Measurements from ENCODE around the gene EPS8L2.

DNA sequence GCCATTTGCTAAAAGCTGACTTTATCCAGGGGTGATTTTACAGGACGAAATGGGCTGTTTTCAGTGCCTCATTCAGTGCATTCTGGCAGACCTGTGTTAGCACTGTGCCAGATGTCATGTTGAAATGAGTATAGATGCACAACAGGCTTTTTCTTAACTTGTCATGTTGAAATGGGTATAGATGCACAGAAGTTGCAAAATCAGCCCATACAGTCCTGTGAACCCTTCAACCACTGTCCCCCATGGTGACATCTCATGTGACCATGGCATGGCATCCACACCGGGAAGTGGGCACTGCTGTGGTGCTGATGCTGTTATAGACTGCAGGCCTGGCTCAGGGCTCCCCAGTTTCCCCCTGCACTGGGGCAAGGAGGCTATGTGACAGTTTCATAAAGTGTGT, 43.7 kb downstream of the EPS8L2 start:
- TF ChIP-seq, protein P1, sequence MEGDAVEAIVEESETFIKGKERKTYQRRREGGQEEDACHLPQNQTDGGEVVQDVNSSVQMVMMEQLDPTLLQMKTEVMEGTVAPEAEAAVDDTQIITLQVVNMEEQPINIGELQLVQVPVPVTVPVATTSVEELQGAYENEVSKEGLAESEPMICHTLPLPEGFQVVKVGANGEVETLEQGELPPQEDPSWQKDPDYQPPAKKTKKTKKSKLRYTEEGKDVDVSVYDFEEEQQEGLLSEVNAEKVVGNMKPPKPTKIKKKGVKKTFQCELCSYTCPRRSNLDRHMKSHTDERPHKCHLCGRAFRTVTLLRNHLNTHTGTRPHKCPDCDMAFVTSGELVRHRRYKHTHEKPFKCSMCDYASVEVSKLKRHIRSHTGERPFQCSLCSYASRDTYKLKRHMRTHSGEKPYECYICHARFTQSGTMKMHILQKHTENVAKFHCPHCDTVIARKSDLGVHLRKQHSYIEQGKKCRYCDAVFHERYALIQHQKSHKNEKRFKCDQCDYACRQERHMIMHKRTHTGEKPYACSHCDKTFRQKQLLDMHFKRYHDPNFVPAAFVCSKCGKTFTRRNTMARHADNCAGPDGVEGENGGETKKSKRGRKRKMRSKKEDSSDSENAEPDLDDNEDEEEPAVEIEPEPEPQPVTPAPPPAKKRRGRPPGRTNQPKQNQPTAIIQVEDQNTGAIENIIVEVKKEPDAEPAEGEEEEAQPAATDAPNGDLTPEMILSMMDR (IDR thresholded peaks at IDR 0.05; ENCODE audit: low read depth, low read length): no peak
- TF ChIP-seq EZH2phosphoT487 (IDR thresholded peaks at IDR 0.05; ENCODE audit: low read depth): no peak

All from OCI-LY3 (cell line).